Measurements from ENCODE around the gene ZMIZ2. TPM values are rescaled to one million over a fixed set of nuclear protein-coding genes. Genes with fewer than 3 reads are reported as not detected.
A peak's percentile ranks its signal among the peaks of the same experiment; 100 is the strongest.

ZMIZ2 gene
- total RNA-seq, 2 donors from 2014 or later = 85.6 to 98.2 TPM

- no peaks in the 10 kb centered on the region for H3K9me3 Mint-ChIP-seq
- no peak overlapping the region for H3K27ac Mint-ChIP-seq
- no peak overlapping the region for H3K4me3 Mint-ChIP-seq
- H3K9me3 ChIP-seq (ENCODE audit: control insufficient read depth, low read length) = no peaks in the 10 kb centered on the region
- H3K4me3 ChIP-seq (ENCODE audit: low read length) = no peak overlapping the region
- peaks cover 26% of the 10 kb centered on the region for H3K36me3 Mint-ChIP-seq (ENCODE audit: low read depth)
- H3K27me3 Mint-ChIP-seq (ENCODE audit: insufficient read depth) = peaks cover 1% of the 10 kb centered on the region
- no peaks in the 10 kb centered on the region for H3K27me3 ChIP-seq (ENCODE audit: control insufficient read depth, insufficient read depth, low read length, poor library complexity, severe bottlenecking)
- H3K4me1 Mint-ChIP-seq = no peaks in the 10 kb centered on the region
- peaks cover 25% of the 10 kb centered on the region for H3K36me3 ChIP-seq (ENCODE audit: control insufficient read depth, insufficient read depth, low read length)
- H3K4me1 ChIP-seq (ENCODE audit: control insufficient read depth, insufficient read depth, low read length) = no peaks in the 10 kb centered on the region
- no peak for TF ChIP-seq CTCF (conservative IDR thresholded peaks at IDR 0.05)
- 83 to 100% methylated on average over 4 to 10 of the region's 10 CpGs for WGBS, 2 experiments (ENCODE audit: insufficient coverage in 1 of 2, insufficient read length in 1 of 2)
- no peak overlapping the region for H3K9ac ChIP-seq (ENCODE audit: extremely low read depth, low read length, poor library complexity, severe bottlenecking)
- no peak for DNase-seq
- H3K27ac ChIP-seq (ENCODE audit: low read depth, low read length) = no peak overlapping the region
These were observed 21.2 kb downstream of the ZMIZ2 start for GRCh38 chr7:44769776-44770294.

- H3K27ac Mint-ChIP-seq = no peak overlapping the region
- TF ChIP-seq CTCF (conservative IDR thresholded peaks at IDR 0.05) = no peak
- H3K9ac ChIP-seq (ENCODE audit: extremely low read depth, low read length, poor library complexity, severe bottlenecking) = no peak overlapping the region
- H3K4me3 Mint-ChIP-seq = no peak overlapping the region
- no peak overlapping the region for H3K27ac ChIP-seq (ENCODE audit: low read depth, low read length)
- no peak overlapping the region for H3K4me3 ChIP-seq (ENCODE audit: low read length)
- WGBS, 2 experiments (ENCODE audit: insufficient coverage in 1 of 2, insufficient read length in 1 of 2) = 46 to 83% methylated on average over 1 to 3 of the region's 3 CpGs
- H3K27me3 ChIP-seq (ENCODE audit: control insufficient read depth, insufficient read depth, low read length, poor library complexity, severe bottlenecking) = no peaks in the 10 kb centered on the region
- no peaks in the 10 kb centered on the region for H3K4me1 Mint-ChIP-seq
- H3K36me3 Mint-ChIP-seq (ENCODE audit: low read depth) = peaks cover 19% of the 10 kb centered on the region
- H3K9me3 ChIP-seq (ENCODE audit: control insufficient read depth, low read length) = peaks cover 5% of the 10 kb centered on the region
- H3K9me3 Mint-ChIP-seq = no peaks in the 10 kb centered on the region
- H3K4me1 ChIP-seq (ENCODE audit: control insufficient read depth, insufficient read depth, low read length) = no peaks in the 10 kb centered on the region
- peaks cover 12% of the 10 kb centered on the region for H3K36me3 ChIP-seq (ENCODE audit: control insufficient read depth, insufficient read depth, low read length)
- H3K27me3 Mint-ChIP-seq (ENCODE audit: insufficient read depth) = peaks cover 1% of the 10 kb centered on the region
- peak; percentile 36 for DNase-seq
These were observed 22.7 kb downstream of the ZMIZ2 start for GRCh38 chr7:44771358-44771757.

- Histone ChIP-seq H3K36me3 (ENCODE audit: control insufficient read depth, insufficient read depth, low read length) (peaks cover 4% of the 10 kb centered on the region), H3K9ac (ENCODE audit: extremely low read depth, low read length, poor library complexity, severe bottlenecking) (no peak overlapping the region), H3K4me3 (ENCODE audit: low read length) (no peak overlapping the region), H3K4me1 (ENCODE audit: control insufficient read depth, insufficient read depth, low read length) (no peaks in the 10 kb centered on the region), H3K9me3 (ENCODE audit: control insufficient read depth, low read length) (peaks cover 5% of the 10 kb centered on the region), H3K27ac (ENCODE audit: low read depth, low read length) (no peak overlapping the region), H3K27me3 (ENCODE audit: control insufficient read depth, insufficient read depth, low read length, poor library complexity, severe bottlenecking) (no peaks in the 10 kb centered on the region)
- 65 to 74% methylated on average over 4 to 6 of the region's 6 CpGs for WGBS, 2 experiments (ENCODE audit: insufficient coverage in 1 of 2, insufficient read length in 1 of 2)
- Mint-ChIP-seq H3K9me3 (no peaks in the 10 kb centered on the region), H3K4me3 (no peak overlapping the region), H3K36me3 (ENCODE audit: low read depth) (peaks cover 13% of the 10 kb centered on the region), H3K27ac (no peak overlapping the region), H3K27me3 (ENCODE audit: insufficient read depth) (peaks cover 1% of the 10 kb centered on the region), H3K4me1 (no peaks in the 10 kb centered on the region)
- DNase-seq = peak; percentile 41
- TF ChIP-seq CTCF (conservative IDR thresholded peaks at IDR 0.05) = no peak
These were observed 23.8 kb downstream of the ZMIZ2 start for GRCh38 chr7:44772440-44772839.
